HepG2 (cell line): ENCODE data around the gene DDRGK1.

Source experiments
- CREB1 ChIP-seq, 2 experiments: fragments of 450-650 bp in 1 of 2; IDR thresholded peaks; 2 replicates each; pipeline ENCODE4 v1.6.1; 2016 to 2017; ENCODE audit warnings: control low read depth in 1 of 2, mild to moderate bottlenecking in 1 of 2, missing compliant biosample characterization in 1 of 2, missing genetic modification characterization in 1 of 2
- CREB3 ChIP-seq: sonication (generic); formaldehyde crosslinking; IDR thresholded peaks from 2 replicates; pipeline ENCODE4 v1.5.0; 2020; ENCODE audit warnings: missing genetic modification reagents
- EP300 ChIP-seq, 3 experiments: sonication (generic) in 1 of 3; formaldehyde crosslinking in 1 of 3; IDR thresholded peaks; 2 replicates each; pipeline versions ENCODE4 v1.5.1 to v1.6.1; 2011 to 2020; ENCODE audit warnings: low read depth in 2 of 3, low read length in 2 of 3, borderline replicate concordance in 1 of 3, improper control_type of control experiment in 1 of 3, mild to moderate bottlenecking in 1 of 3, missing genetic modification reagents in 1 of 3, moderate library complexity in 1 of 3
- EZH2 ChIP-seq: conservative IDR thresholded peaks from 2 replicates; pipeline ENCODE4 v1.6.1; 2012; ENCODE audit warnings: mild to moderate bottlenecking, low read depth, low read length, moderate library complexity
- MAZ ChIP-seq, 2 experiments: sonication (generic) in 1 of 2; formaldehyde crosslinking in 1 of 2; IDR thresholded peaks; 2 replicates each; pipeline versions ENCODE4 v1.5.0 to v1.6.1; 2012 to 2020; ENCODE audit warnings: low read depth in 2 of 2, mild to moderate bottlenecking in 2 of 2, borderline replicate concordance in 1 of 2, improper control_type of control experiment in 1 of 2, low read length in 1 of 2, missing genetic modification reagents in 1 of 2, moderate library complexity in 1 of 2
- MED1 ChIP-seq: sonication (generic); formaldehyde crosslinking; IDR thresholded peaks from 2 replicates; pipeline ENCODE4 v1.4.0; 2020; ENCODE audit warnings: missing genetic modification reagents
- MTA1 ChIP-seq: sonication (generic); formaldehyde crosslinking; IDR thresholded peaks from 2 replicates; pipeline ENCODE4 v1.4.0; 2020; ENCODE audit warnings: missing genetic modification reagents, mild to moderate bottlenecking, borderline replicate concordance
- MZF1 ChIP-seq: sonication (generic); formaldehyde crosslinking; IDR thresholded peaks from 2 replicates; pipeline ENCODE4 v1.8.1; 2023; ENCODE audit warnings: mild to moderate bottlenecking, missing genetic modification reagents, borderline replicate concordance
- POLR2A ChIP-seq, 2 experiments: IDR thresholded peaks; 2 replicates each; pipeline ENCODE4 v1.6.1; 2011; ENCODE audit warnings: low read depth in 2 of 2, low read length in 2 of 2, mild to moderate bottlenecking in 1 of 2, moderate library complexity in 1 of 2; ENCODE audit not compliant: insufficient read depth in 1 of 2
- REST ChIP-seq, 2 experiments: IDR thresholded peaks; 2 replicates each; pipeline ENCODE4 v1.6.1; 2011 to 2012; ENCODE audit warnings: low read length in 2 of 2, borderline replicate concordance in 1 of 2, low read depth in 1 of 2, mild to moderate bottlenecking in 1 of 2, moderate library complexity in 1 of 2
- SMC3 ChIP-seq: IDR thresholded peaks from 2 replicates; pipeline ENCODE4 v1.6.1; 2011; ENCODE audit warnings: low read length, improper control_type of control experiment
- ZBTB38 ChIP-seq: sonication (generic); formaldehyde crosslinking; IDR thresholded peaks from 2 replicates; pipeline ENCODE4 v1.5.1; 2020; ENCODE audit warnings: mild to moderate bottlenecking, missing genetic modification reagents
- ZBTB7A ChIP-seq: sonication (generic); formaldehyde crosslinking; IDR thresholded peaks from 2 replicates; pipeline ENCODE4 v1.8.0; 2022; ENCODE audit warnings: mild to moderate bottlenecking, missing genetic modification reagents
- TF ChIP-seq, protein P1 (sequence below): sonication (generic); formaldehyde crosslinking; IDR thresholded peaks from 2 replicates; pipeline ENCODE4 v1.4.0; 2020; ENCODE audit warnings: missing genetic modification reagents, mild to moderate bottlenecking, borderline replicate concordance

DNA sequence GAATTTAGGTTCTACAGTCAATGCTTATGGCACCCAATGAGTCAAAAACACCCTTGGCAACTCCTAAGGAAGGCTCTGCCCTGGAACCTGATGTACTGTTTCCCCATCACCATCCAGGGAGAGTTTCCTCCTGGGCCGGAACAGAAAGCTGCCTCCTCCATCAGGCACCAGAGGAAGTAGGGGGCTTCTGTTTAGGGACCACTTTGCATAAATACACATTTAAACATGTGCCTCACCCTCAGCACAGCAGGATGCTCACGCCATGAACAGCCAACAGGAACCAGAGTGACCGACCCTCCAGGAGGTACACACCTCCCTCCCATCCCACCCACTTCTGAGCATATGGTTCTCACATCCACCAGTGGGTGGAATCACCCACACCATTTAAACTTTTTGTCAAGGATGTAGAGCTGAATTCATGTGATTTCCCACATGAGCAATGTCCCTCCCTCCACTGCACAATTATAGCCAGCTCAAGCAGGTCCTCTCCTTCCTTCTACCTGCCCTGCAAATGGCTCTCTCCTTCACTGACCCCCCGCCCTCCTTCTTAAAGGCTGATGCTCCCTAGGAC, 14.8 kb downstream of the DDRGK1 start:
- TF ChIP-seq MAZ (IDR thresholded peaks at IDR 0.05; ENCODE audit: borderline replicate concordance, low read depth, low read length) (no peak), MAZ (CRISPR knock-in tag; IDR thresholded peaks at IDR 0.05; ENCODE audit: low read depth) (no peak), EP300 (IDR thresholded peaks at IDR 0.05; ENCODE audit: low read depth in 2 of 2, low read length in 2 of 2) (no peak), EP300 (CRISPR knock-in tag; IDR thresholded peaks at IDR 0.05; ENCODE audit: borderline replicate concordance) (no peak), CREB3 (CRISPR knock-in tag) (no peak), MZF1 (no peak), EZH2 (no peak), MED1 (no peak), SMC3 (no peak), REST (IDR thresholded peaks at IDR 0.05; ENCODE audit: borderline replicate concordance in 1 of 2, low read depth in 1 of 2, low read length in 2 of 2) (no peak), CREB1 (IDR thresholded peaks at IDR 0.05) (no peak), CREB1 (CRISPR knock-in tag; IDR thresholded peaks at IDR 0.05) (no peak), ZBTB7A (CRISPR knock-in tag) (no peak), MTA1 (CRISPR knock-in tag) (no peak), ZBTB38 (CRISPR knock-in tag) (no peak), POLR2A (IDR thresholded peaks at IDR 0.05; ENCODE audit: insufficient read depth in 1 of 2, low read depth in 2 of 2, low read length in 2 of 2) (no peak)
- TF ChIP-seq, protein P1, sequence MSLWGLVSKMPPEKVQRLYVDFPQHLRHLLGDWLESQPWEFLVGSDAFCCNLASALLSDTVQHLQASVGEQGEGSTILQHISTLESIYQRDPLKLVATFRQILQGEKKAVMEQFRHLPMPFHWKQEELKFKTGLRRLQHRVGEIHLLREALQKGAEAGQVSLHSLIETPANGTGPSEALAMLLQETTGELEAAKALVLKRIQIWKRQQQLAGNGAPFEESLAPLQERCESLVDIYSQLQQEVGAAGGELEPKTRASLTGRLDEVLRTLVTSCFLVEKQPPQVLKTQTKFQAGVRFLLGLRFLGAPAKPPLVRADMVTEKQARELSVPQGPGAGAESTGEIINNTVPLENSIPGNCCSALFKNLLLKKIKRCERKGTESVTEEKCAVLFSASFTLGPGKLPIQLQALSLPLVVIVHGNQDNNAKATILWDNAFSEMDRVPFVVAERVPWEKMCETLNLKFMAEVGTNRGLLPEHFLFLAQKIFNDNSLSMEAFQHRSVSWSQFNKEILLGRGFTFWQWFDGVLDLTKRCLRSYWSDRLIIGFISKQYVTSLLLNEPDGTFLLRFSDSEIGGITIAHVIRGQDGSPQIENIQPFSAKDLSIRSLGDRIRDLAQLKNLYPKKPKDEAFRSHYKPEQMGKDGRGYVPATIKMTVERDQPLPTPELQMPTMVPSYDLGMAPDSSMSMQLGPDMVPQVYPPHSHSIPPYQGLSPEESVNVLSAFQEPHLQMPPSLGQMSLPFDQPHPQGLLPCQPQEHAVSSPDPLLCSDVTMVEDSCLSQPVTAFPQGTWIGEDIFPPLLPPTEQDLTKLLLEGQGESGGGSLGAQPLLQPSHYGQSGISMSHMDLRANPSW (CRISPR knock-in tag): no peak
